DND-41 (cell line): ENCODE data around the gene ADAM17.
A peak's percentile ranks its signal among the peaks of the same experiment; 100 is the strongest.

Experiments used
- ATAC-seq: fragments of 200-7000 bp; cut with Tn5 transposase; 3 replicates; pipeline ENCODE4 v1.9.1; 2021; ENCODE audit warnings: low read depth; ENCODE audit not compliant: insufficient read depth
- DNase-seq: peaks from one replicate; pipeline ENCODE4 v3.0.0-alpha.2; 2020
- H2AFZ ChIP-seq: 2 replicates; pipeline ENCODE4 v1.6.0; 2012; ENCODE audit warnings: low read depth, low read length
- H3K27ac ChIP-seq: 2 replicates; pipeline ENCODE4 v1.5.1; 2012; ENCODE audit warnings: low read length, inconsistent platforms
- H3K27me3 ChIP-seq: fragments of 200-600 bp; sonication (generic); 2 replicates; pipeline ENCODE4 v1.6.0; 2012; ENCODE audit warnings: low read length, mild to moderate bottlenecking, inconsistent platforms; ENCODE audit not compliant: insufficient read depth, poor library complexity
- H3K36me3 ChIP-seq: 2 replicates; pipeline ENCODE4 v1.5.1; 2012; ENCODE audit warnings: low read length, inconsistent platforms; ENCODE audit not compliant: insufficient read depth
- H3K4me1 ChIP-seq: 2 replicates; pipeline ENCODE4 v1.5.1; 2012; ENCODE audit warnings: mild to moderate bottlenecking, low read length; ENCODE audit not compliant: insufficient read depth
- H3K4me2 ChIP-seq: 2 replicates; pipeline ENCODE4 v1.6.0; 2012; ENCODE audit warnings: mild to moderate bottlenecking, moderate library complexity, low read length, inconsistent platforms; ENCODE audit not compliant: insufficient read depth
- H3K4me3 ChIP-seq, 2 experiments: fragments of 200-600 bp in 1 of 2; shearing (Covaris generic) in 1 of 2; 2 replicates each; pipeline ENCODE4 v1.5.1; 2012 to 2016; ENCODE audit warnings: inconsistent platforms in 2 of 2, low read length in 2 of 2, mild to moderate bottlenecking in 2 of 2, low read depth in 1 of 2, moderate library complexity in 1 of 2
- H3K79me2 ChIP-seq: 2 replicates; pipeline ENCODE4 v1.6.0; 2012; ENCODE audit warnings: low read length, inconsistent platforms; ENCODE audit not compliant: insufficient read depth
- H3K9ac ChIP-seq: 2 replicates; pipeline ENCODE4 v1.6.0; 2012; ENCODE audit warnings: low read depth, mild to moderate bottlenecking, inconsistent platforms, low read length, moderate library complexity
- H3K9me3 ChIP-seq: 2 replicates; pipeline ENCODE4 v1.5.1; 2012; ENCODE audit warnings: low read length, moderate library complexity, mild to moderate bottlenecking, inconsistent platforms; ENCODE audit not compliant: insufficient read depth, severe bottlenecking
- H4K20me1 ChIP-seq: 2 replicates; pipeline ENCODE4 v1.6.0; 2012; ENCODE audit warnings: low read length; ENCODE audit not compliant: insufficient read depth
- EZH2 ChIP-seq: IDR thresholded peaks from 3 replicates; pipeline ENCODE4 v1.6.1; 2012; ENCODE audit warnings: borderline replicate concordance, low read depth, mild to moderate bottlenecking, moderate library complexity, low read length, inconsistent platforms; ENCODE audit not compliant: severe bottlenecking
- TF ChIP-seq, protein P1 (sequence below): IDR thresholded peaks from 2 replicates; pipeline ENCODE4 v1.5.1; 2012; ENCODE audit warnings: borderline replicate concordance, low read length, moderate library complexity, mild to moderate bottlenecking; ENCODE audit not compliant: poor library complexity, severe bottlenecking; ENCODE audit errors: extremely low read depth

Gene ADAM17

GRCh38 chr2:9560628-9561027 lies 5.0 kb upstream of the ADAM17 start:
- Histone ChIP-seq H2AFZ (no peak overlapping the region), H3K9ac (no peak overlapping the region), H3K36me3 (no peaks in the 10 kb centered on the region; the same call in 1 of the 2 replicates), H3K4me2 (no peak overlapping the region), H4K20me1 (no peaks in the 10 kb centered on the region), H3K4me3 (no peak overlapping the region), H3K9me3 (no peaks in the 10 kb centered on the region), H3K27ac (no peak overlapping the region), H3K4me1 (peaks cover 13% of the 10 kb centered on the region), H3K27me3 (no peaks in the 10 kb centered on the region), H3K79me2 (peaks cover 19% of the 10 kb centered on the region)
- no peak for TF ChIP-seq EZH2
- TF ChIP-seq, protein P1, sequence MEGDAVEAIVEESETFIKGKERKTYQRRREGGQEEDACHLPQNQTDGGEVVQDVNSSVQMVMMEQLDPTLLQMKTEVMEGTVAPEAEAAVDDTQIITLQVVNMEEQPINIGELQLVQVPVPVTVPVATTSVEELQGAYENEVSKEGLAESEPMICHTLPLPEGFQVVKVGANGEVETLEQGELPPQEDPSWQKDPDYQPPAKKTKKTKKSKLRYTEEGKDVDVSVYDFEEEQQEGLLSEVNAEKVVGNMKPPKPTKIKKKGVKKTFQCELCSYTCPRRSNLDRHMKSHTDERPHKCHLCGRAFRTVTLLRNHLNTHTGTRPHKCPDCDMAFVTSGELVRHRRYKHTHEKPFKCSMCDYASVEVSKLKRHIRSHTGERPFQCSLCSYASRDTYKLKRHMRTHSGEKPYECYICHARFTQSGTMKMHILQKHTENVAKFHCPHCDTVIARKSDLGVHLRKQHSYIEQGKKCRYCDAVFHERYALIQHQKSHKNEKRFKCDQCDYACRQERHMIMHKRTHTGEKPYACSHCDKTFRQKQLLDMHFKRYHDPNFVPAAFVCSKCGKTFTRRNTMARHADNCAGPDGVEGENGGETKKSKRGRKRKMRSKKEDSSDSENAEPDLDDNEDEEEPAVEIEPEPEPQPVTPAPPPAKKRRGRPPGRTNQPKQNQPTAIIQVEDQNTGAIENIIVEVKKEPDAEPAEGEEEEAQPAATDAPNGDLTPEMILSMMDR, result no peak
- ATAC-seq (no peak), DNase-seq (no peak)

GRCh38 chr2:9558948-9559381 lies 3.3 kb upstream of the ADAM17 start:
- no peak for ATAC-seq
- H3K4me2 ChIP-seq, result no peak overlapping the region

GRCh38 chr2:9556121-9556743 lies 602 bp upstream of the ADAM17 start:
- TF ChIP-seq, protein P1, result no peak
- no peak for TF ChIP-seq EZH2
- Histone ChIP-seq H3K79me2 (peaks cover 62% of the 10 kb centered on the region), H3K9ac (peak overlapping the region; percentile 97), H3K27ac (peak overlapping the region; percentile 91), H2AFZ (peak overlapping the region; percentile 90), H3K4me1 (peaks cover 43% of the 10 kb centered on the region), H3K36me3 (no peaks in the 10 kb centered on the region; the same call in 1 of the 2 replicates), H3K9me3 (no peaks in the 10 kb centered on the region), H4K20me1 (peaks cover 6% of the 10 kb centered on the region; the same call in 1 of the 2 replicates), H3K27me3 (no peaks in the 10 kb centered on the region), H3K4me3 (peak overlapping the region; percentile 82 to 86; a peak in 3 of 4 replicates), H3K4me2 (peak overlapping the region; percentile 90)
- peak; percentile 23 for ATAC-seq
- DNase-seq, result peak; percentile 51

More at GRCh38 chr2:9558948-9559381, 3.3 kb upstream of the ADAM17 start:
- Histone ChIP-seq H2AFZ (no peak overlapping the region), H3K27ac (no peak overlapping the region), H3K9ac (no peak overlapping the region), H3K4me1 (peaks cover 21% of the 10 kb centered on the region), H3K27me3 (no peaks in the 10 kb centered on the region), H3K4me3 (no peak overlapping the region), H3K9me3 (no peaks in the 10 kb centered on the region), H4K20me1 (peaks cover 6% of the 10 kb centered on the region; the same call in 1 of the 2 replicates), H3K36me3 (no peaks in the 10 kb centered on the region; the same call in 1 of the 2 replicates), H3K79me2 (peaks cover 36% of the 10 kb centered on the region)
- no peak for DNase-seq
- TF ChIP-seq, protein P1, result no peak
- no peak for TF ChIP-seq EZH2
